HG03103 (cell line): ENCODE results near the gene ADD2.

Experiments used
- ATAC-seq: cut with Tn5 transposase; IDR thresholded peaks from one replicate; pipeline ENCODE4 v1.9.1; 2021; ENCODE audit warnings: low read depth; ENCODE audit not compliant: unreplicated experiment

Gene ADD2

GRCh38 chr2:70613521-70613920, 154.5 kb downstream of the ADD2 start:
- no peak for ATAC-seq

- ATAC-seq = no peak
Observed at GRCh38 chr2:70612574-70612973, 155.4 kb downstream of the ADD2 start.

DNA sequence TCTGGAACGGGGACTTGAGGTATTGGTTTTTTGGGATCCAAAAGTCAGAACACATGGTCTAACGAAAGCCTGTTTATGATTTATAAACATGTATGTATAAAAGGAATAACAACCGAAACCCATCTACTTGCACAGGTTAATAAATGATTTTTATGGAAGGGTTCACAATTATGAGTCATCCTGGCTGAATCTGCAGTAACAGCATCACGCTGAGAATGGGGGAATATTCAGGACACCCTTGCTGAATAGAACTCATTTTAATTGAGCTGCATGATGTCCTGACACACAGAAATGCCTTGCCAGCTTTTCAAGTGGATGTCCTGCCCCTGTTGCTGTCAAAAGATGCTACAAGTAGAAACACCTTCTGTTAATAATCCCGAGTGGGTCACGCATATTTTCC, 159.6 kb downstream of the ADD2 start:
- no peak for ATAC-seq

GRCh38 chr2:70607121-70607561, 160.9 kb downstream of the ADD2 start:
- no peak for ATAC-seq
